Activated CD8-positive, alpha-beta T cell treated with anti-CD3 and anti-CD28 coated beads, Interleukin-2, amount 10 ng/mL, durations not matched to agents 7 days and 5 days (primary cell): ENCODE measurements around the gene MRPL21. TPM values are rescaled to one million over a fixed set of nuclear protein-coding genes. Genes with fewer than 3 reads are reported as not detected.

ENCODE experiments used
- ATAC-seq: fragments of 150-1000 bp; cut with Tn5 transposase; one replicate; pipeline ENCODE4 v1.10.0; 2021; ENCODE audit warnings: moderate library complexity
- CTCF ChIA-PET: fragments of 350-600 bp; sonication (Branson Sonifier 250); formaldehyde crosslinking; loops from one replicate; lab custom pipeline; 2021; ENCODE audit warnings: antibody characterized with exemption; lab: Charles Lee
- POLR2A ChIA-PET: fragments of 350-600 bp; sonication (Branson Sonifier 250); formaldehyde crosslinking; loops from one replicate; lab custom pipeline; 2021; ENCODE audit warnings: antibody characterized with exemption; lab: Charles Lee
- DNase-seq: peaks from one replicate; pipeline ENCODE4 v3.0.0-alpha.2; 2020
- H3K27ac Mint-ChIP-seq: one replicate; pipeline ENCODE4 v1.8.0; 2021; ENCODE audit warnings: mild to moderate bottlenecking, mixed read lengths
- H3K27me3 Mint-ChIP-seq: one replicate; pipeline ENCODE4 v1.8.0; 2021; ENCODE audit warnings: low read depth, mixed read lengths
- H3K36me3 Mint-ChIP-seq: one replicate; pipeline ENCODE4 v1.8.0; 2021; ENCODE audit warnings: low read depth, mixed read lengths
- H3K4me1 Mint-ChIP-seq: one replicate; pipeline ENCODE4 v1.8.0; 2021; ENCODE audit warnings: low read depth, mixed read lengths
- H3K4me3 Mint-ChIP-seq: one replicate; pipeline ENCODE4 v1.8.0; 2021; ENCODE audit warnings: mild to moderate bottlenecking, mixed read lengths
- H3K9me3 Mint-ChIP-seq: one replicate; pipeline ENCODE4 v1.8.0; 2022; ENCODE audit warnings: mixed read lengths; ENCODE audit not compliant: insufficient read depth
- total RNA-seq, 2 experiments: library from RNA; stranded (reverse); gene quantifications; one replicate each; pipeline ENCODE4 v1.2.3, GENCODE V29; 2021

MRPL21 gene
- total RNA-seq, 2 experiments from 2014 or later, result 64.9 to 69.0 TPM

- peaks cover 6% of the 10 kb centered on the region for H3K4me1 Mint-ChIP-seq
- DNase-seq (no peak), ATAC-seq (no peak)
- no peak overlapping the region for H3K27ac Mint-ChIP-seq
- H3K36me3 Mint-ChIP-seq, result peaks cover 81% of the 10 kb centered on the region
- CTCF ChIA-PET, result no interaction called here
- H3K9me3 Mint-ChIP-seq, result peaks cover 23% of the 10 kb centered on the region
- no peak overlapping the region for H3K4me3 Mint-ChIP-seq
- H3K27me3 Mint-ChIP-seq, result no peaks in the 10 kb centered on the region
- POLR2A ChIA-PET, result no interaction called here
Observed at GRCh38 chr11:68923614-68924013, 20.0 kb upstream of the MRPL21 start.

- H3K27ac Mint-ChIP-seq, result no peak overlapping the region
- POLR2A ChIA-PET, result interaction anchor here (0.7 kb wide), 2 partner anchors 12 to 404 kb away, joined by 3 read pairs; partner anchors contain the start of genes IGHMBP2 and MRPL21
- peaks cover 49% of the 10 kb centered on the region for H3K36me3 Mint-ChIP-seq
Observed at GRCh38 chr11:68916439-68916838, 12.8 kb upstream of the MRPL21 start.

GRCh38 chr11:68914761-68915160 lies 11.1 kb upstream of the MRPL21 start:
- Mint-ChIP-seq H3K9me3 (no peaks in the 10 kb centered on the region), H3K27me3 (no peaks in the 10 kb centered on the region), H3K4me3 (no peak overlapping the region), H3K27ac (no peak overlapping the region), H3K36me3 (peaks cover 53% of the 10 kb centered on the region), H3K4me1 (no peaks in the 10 kb centered on the region)
- ATAC-seq (no peak), DNase-seq (no peak)
- ChIA-PET POLR2A (no interaction called here), CTCF (no interaction called here)

More at GRCh38 chr11:68916439-68916838, 12.8 kb upstream of the MRPL21 start:
- ATAC-seq, result no peak
- no peaks in the 10 kb centered on the region for H3K27me3 Mint-ChIP-seq
- H3K9me3 Mint-ChIP-seq, result no peaks in the 10 kb centered on the region
- H3K4me3 Mint-ChIP-seq, result no peak overlapping the region
- CTCF ChIA-PET, result interaction anchor here (1.9 kb wide), 1 partner anchor 15 kb away, joined by 4 read pairs; no protein-coding TSS in a partner anchor
- no peaks in the 10 kb centered on the region for H3K4me1 Mint-ChIP-seq
- DNase-seq, result no peak

GRCh38 chr11:68913188-68913587 lies 9.6 kb upstream of the MRPL21 start:
- Mint-ChIP-seq H3K4me1 (no peaks in the 10 kb centered on the region), H3K27me3 (no peaks in the 10 kb centered on the region), H3K36me3 (peaks cover 49% of the 10 kb centered on the region), H3K4me3 (no peak overlapping the region), H3K9me3 (no peaks in the 10 kb centered on the region), H3K27ac (no peak overlapping the region)
- ATAC-seq, result no peak
- DNase-seq, result no peak
- CTCF ChIA-PET, result no interaction called here
- POLR2A ChIA-PET, result no interaction called here

GRCh38 chr11:68912254-68912653 lies 8.6 kb upstream of the MRPL21 start:
- H3K27ac Mint-ChIP-seq, result no peak overlapping the region
- ATAC-seq (no peak), DNase-seq (no peak)
- POLR2A ChIA-PET, result no interaction called here
- no peaks in the 10 kb centered on the region for H3K9me3 Mint-ChIP-seq
- no peak overlapping the region for H3K4me3 Mint-ChIP-seq
- no peaks in the 10 kb centered on the region for H3K27me3 Mint-ChIP-seq
- peaks cover 47% of the 10 kb centered on the region for H3K36me3 Mint-ChIP-seq
- CTCF ChIA-PET, result no interaction called here
- H3K4me1 Mint-ChIP-seq, result no peaks in the 10 kb centered on the region

GRCh38 chr11:68911731-68912130 lies 8.1 kb upstream of the MRPL21 start:
- ChIA-PET POLR2A (no interaction called here), CTCF (no interaction called here)
- peaks cover 45% of the 10 kb centered on the region for H3K36me3 Mint-ChIP-seq
- no peak overlapping the region for H3K4me3 Mint-ChIP-seq
- H3K27ac Mint-ChIP-seq, result no peak overlapping the region
- DNase-seq (no peak), ATAC-seq (no peak)
- no peaks in the 10 kb centered on the region for H3K27me3 Mint-ChIP-seq
- no peaks in the 10 kb centered on the region for H3K9me3 Mint-ChIP-seq
- no peaks in the 10 kb centered on the region for H3K4me1 Mint-ChIP-seq

- ChIA-PET CTCF (no interaction called here), POLR2A (no interaction called here)
- H3K4me1 Mint-ChIP-seq, result no peaks in the 10 kb centered on the region
- H3K9me3 Mint-ChIP-seq, result no peaks in the 10 kb centered on the region
- no peak overlapping the region for H3K4me3 Mint-ChIP-seq
- no peaks in the 10 kb centered on the region for H3K27me3 Mint-ChIP-seq
- DNase-seq, result no peak
- no peak overlapping the region for H3K27ac Mint-ChIP-seq
- no peak for ATAC-seq
- H3K36me3 Mint-ChIP-seq, result peaks cover 38% of the 10 kb centered on the region
Observed at GRCh38 chr11:68910965-68911364, 7.3 kb upstream of the MRPL21 start.

GRCh38 chr11:68908273-68908672 lies 4.6 kb upstream of the MRPL21 start:
- Mint-ChIP-seq H3K9me3 (no peaks in the 10 kb centered on the region), H3K4me3 (no peak overlapping the region), H3K27me3 (no peaks in the 10 kb centered on the region), H3K4me1 (peaks cover 16% of the 10 kb centered on the region), H3K36me3 (peaks cover 29% of the 10 kb centered on the region), H3K27ac (no peak overlapping the region)
- DNase-seq (no peak), ATAC-seq (no peak)
- POLR2A ChIA-PET, result no interaction called here
- CTCF ChIA-PET, result no interaction called here

GRCh38 chr11:68905421-68906360 lies 2.1 kb upstream of the MRPL21 start:
- ChIA-PET CTCF (no interaction called here), POLR2A (no interaction called here)
- H3K4me3 Mint-ChIP-seq, result peak overlapping the region; percentile 94
- no peak overlapping the region for H3K27ac Mint-ChIP-seq
- ATAC-seq (no peak), DNase-seq (no peak)
- no peaks in the 10 kb centered on the region for H3K9me3 Mint-ChIP-seq
- peaks cover 20% of the 10 kb centered on the region for H3K36me3 Mint-ChIP-seq
- H3K27me3 Mint-ChIP-seq, result no peaks in the 10 kb centered on the region
- H3K4me1 Mint-ChIP-seq, result peaks cover 33% of the 10 kb centered on the region

- POLR2A ChIA-PET, result interaction anchor here (0.6 to 1.3 kb wide), 3 partner anchors 12 to 848 kb away, joined by 3 to 5 read pairs (median 4); no protein-coding TSS in a partner anchor
- ATAC-seq (peak; percentile 43), DNase-seq (peak; percentile 38)
- CTCF ChIA-PET, result no interaction called here
- peaks cover 18% of the 10 kb centered on the region for H3K36me3 Mint-ChIP-seq
- no peaks in the 10 kb centered on the region for H3K27me3 Mint-ChIP-seq
- H3K4me3 Mint-ChIP-seq, result peak overlapping the region; percentile 94
- H3K9me3 Mint-ChIP-seq, result no peaks in the 10 kb centered on the region
- H3K27ac Mint-ChIP-seq, result peak overlapping the region; percentile 92
- peaks cover 38% of the 10 kb centered on the region for H3K4me1 Mint-ChIP-seq
Observed at GRCh38 chr11:68904248-68904847, 716 bp upstream of the MRPL21 start.

- CTCF ChIA-PET, result interaction anchor here (1.1 to 1.3 kb wide), 2 partner anchors 16 to 57 kb away, joined by 4 read pairs; no protein-coding TSS in a partner anchor
- Mint-ChIP-seq H3K27me3 (no peaks in the 10 kb centered on the region), H3K4me3 (no peak overlapping the region), H3K4me1 (peaks cover 38% of the 10 kb centered on the region), H3K9me3 (no peaks in the 10 kb centered on the region), H3K27ac (no peak overlapping the region), H3K36me3 (peaks cover 23% of the 10 kb centered on the region)
- POLR2A ChIA-PET, result no interaction called here
- no peak for ATAC-seq
- no peak for DNase-seq
Observed at GRCh38 chr11:68900835-68901381, 2.7 kb downstream of the MRPL21 start.

- CTCF ChIA-PET, result no interaction called here
- H3K27me3 Mint-ChIP-seq, result no peaks in the 10 kb centered on the region
Observed at GRCh38 chr11:68897441-68897840, 6.2 kb downstream of the MRPL21 start.

More at GRCh38 chr11:68897441-68897840, 6.2 kb downstream of the MRPL21 start:
- H3K4me1 Mint-ChIP-seq, result peaks cover 14% of the 10 kb centered on the region
- ATAC-seq, result no peak
- H3K4me3 Mint-ChIP-seq, result no peak overlapping the region
- no peak overlapping the region for H3K27ac Mint-ChIP-seq
- H3K36me3 Mint-ChIP-seq, result peaks cover 32% of the 10 kb centered on the region
- POLR2A ChIA-PET, result no interaction called here
- no peak for DNase-seq
- no peaks in the 10 kb centered on the region for H3K9me3 Mint-ChIP-seq
